SK-N-SH (cell line): Measurements from ENCODE around the gene SCN4B.

Experiments used
- CTCF ChIP-seq: fragments of 200-600 bp; sonication (generic); IDR thresholded peaks from 2 replicates; pipeline ENCODE4 v1.6.1; 2017; ENCODE audit warnings: antibody characterized with exemption, mild to moderate bottlenecking, moderate library complexity
- MEF2A ChIP-seq: IDR thresholded peaks from 2 replicates; pipeline ENCODE4 v1.4.0; 2012; ENCODE audit warnings: low read depth, borderline replicate concordance
- POLR2AphosphoS5 ChIP-seq: IDR thresholded peaks from 2 replicates; pipeline ENCODE4 v1.6.1; 2012; ENCODE audit warnings: low read depth, low read length
- TF ChIP-seq, protein P1 (sequence below): IDR thresholded peaks from 2 replicates; pipeline ENCODE4 v1.4.0; 2012; ENCODE audit warnings: low read depth

- TF ChIP-seq CTCF (no peak), POLR2AphosphoS5 (no peak), MEF2A (no peak)
- TF ChIP-seq, protein P1, sequence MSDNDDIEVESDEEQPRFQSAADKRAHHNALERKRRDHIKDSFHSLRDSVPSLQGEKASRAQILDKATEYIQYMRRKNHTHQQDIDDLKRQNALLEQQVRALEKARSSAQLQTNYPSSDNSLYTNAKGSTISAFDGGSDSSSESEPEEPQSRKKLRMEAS: no peak
These were observed 64.1 kb downstream of the SCN4B start for GRCh38 chr11:118088531-118088930.
